IMR-90 (cell line): ENCODE data around the gene WDR90. TPM values are rescaled to one million over a fixed set of nuclear protein-coding genes. Genes with fewer than 3 reads are reported as not detected.

Experiments used
- ATAC-seq: fragments of 200-7000 bp; cut with Tn5 transposase; 2 replicates; pipeline ENCODE4 v1.9.1; 2020; ENCODE audit warnings: low read depth, mild to moderate bottlenecking, moderate library complexity
- BruUV-seq: library from RNA; stranded (reverse); fragments of 400-500 nt; replicated peaks from 2 replicates; lab custom pipeline; 2021; lab: Mats Ljungman, UMichigan
- CTCF ChIA-PET: fragments of 300-600 bp; formaldehyde crosslinking; extraction: SDS; loops from one replicate; lab custom pipeline; 2021; ENCODE audit warnings: antibody characterized with exemption; lab: Yijun Ruan, JAX
- POLR2A ChIA-PET: fragments of 300-600 bp; sonication (Branson Sonifier 250); formaldehyde crosslinking; loops from one replicate; lab custom pipeline; 2022; ENCODE audit warnings: antibody characterized with exemption; ENCODE audit not compliant: unreplicated experiment; lab: Charles Lee
- DNase-seq: peaks from one replicate; pipeline ENCODE4 v3.0.0; 2013
- H2AFZ ChIP-seq: replicated peaks from 2 replicates; pipeline ENCODE3; 2013; ENCODE audit warnings: low read length, mild to moderate bottlenecking; ENCODE audit not compliant: poor library complexity
- H2AK5ac ChIP-seq: 2 replicates; pipeline ENCODE4 v1.6.1; 2013; ENCODE audit warnings: low read depth, low read length, inconsistent platforms
- H2AK9ac ChIP-seq: replicated peaks from 2 replicates; pipeline ENCODE3; 2013; ENCODE audit warnings: mild to moderate bottlenecking, low read depth, low read length, moderate library complexity; ENCODE audit not compliant: poor library complexity
- H2BK120ac ChIP-seq: 2 replicates; pipeline ENCODE4 v1.6.1; 2013; ENCODE audit warnings: low read depth, low read length, inconsistent platforms
- H2BK15ac ChIP-seq: 3 replicates; pipeline ENCODE4 v1.6.1; 2013; ENCODE audit warnings: low read depth, low read length, inconsistent platforms
- H2BK20ac ChIP-seq: 2 replicates; pipeline ENCODE4 v1.6.1; 2013; ENCODE audit warnings: low read depth, mild to moderate bottlenecking, inconsistent platforms, low read length, moderate library complexity
- H2BK5ac ChIP-seq: 2 replicates; pipeline ENCODE4 v1.6.1; 2013; ENCODE audit warnings: mild to moderate bottlenecking, low read depth, low read length, inconsistent platforms; ENCODE audit not compliant: poor library complexity, severe bottlenecking
- H3K14ac ChIP-seq: replicated peaks from 2 replicates; pipeline ENCODE4 v1.6.1; 2013; ENCODE audit warnings: low read depth, low read length, inconsistent platforms
- H3K18ac ChIP-seq: 2 replicates; pipeline ENCODE4 v1.6.1; 2013; ENCODE audit warnings: low read depth, low read length, control low read depth
- H3K23ac ChIP-seq: 2 replicates; pipeline ENCODE4 v1.6.1; 2013; ENCODE audit warnings: low read depth, low read length, inconsistent platforms
- H3K27ac ChIP-seq: 2 replicates; pipeline ENCODE4 v1.5.1; 2013; ENCODE audit warnings: mild to moderate bottlenecking, control low read depth, low read length; ENCODE audit not compliant: insufficient read depth
- H3K27me3 ChIP-seq: 2 replicates; pipeline ENCODE4 v1.6.1; 2013; ENCODE audit warnings: low read length; ENCODE audit not compliant: control insufficient read depth, insufficient read depth
- H3K36me3 ChIP-seq: 2 replicates; pipeline ENCODE4 v1.6.1; 2013; ENCODE audit warnings: low read length, mixed read lengths; ENCODE audit not compliant: control insufficient read depth, insufficient read depth
- H3K4ac ChIP-seq: 2 replicates; pipeline ENCODE4 v1.6.1; 2013; ENCODE audit warnings: low read depth, low read length, inconsistent platforms
- H3K4me1 ChIP-seq: 2 replicates; pipeline ENCODE4 v1.6.1; 2013; ENCODE audit warnings: low read length, mixed read lengths; ENCODE audit not compliant: control insufficient read depth, insufficient read depth
- H3K4me2 ChIP-seq: 2 replicates; pipeline ENCODE4 v1.6.1; 2013; ENCODE audit warnings: low read depth, mild to moderate bottlenecking, control low read depth, low read length, moderate library complexity
- H3K4me3 ChIP-seq: 2 replicates; pipeline ENCODE4 v1.5.1; 2013; ENCODE audit warnings: low read depth, mild to moderate bottlenecking, control low read depth, low read length, moderate library complexity; ENCODE audit not compliant: insufficient read depth
- H3K56ac ChIP-seq: 2 replicates; pipeline ENCODE4 v1.6.1; 2013; ENCODE audit warnings: low read length, inconsistent platforms; ENCODE audit not compliant: insufficient read depth; ENCODE audit errors: extremely low read depth
- H3K79me1 ChIP-seq, 2 experiments: 2 replicates each; pipeline ENCODE4 v1.6.1; 2013; ENCODE audit warnings: low read length in 2 of 2, inconsistent platforms in 1 of 2, low read depth in 1 of 2
- H3K9ac ChIP-seq: 2 replicates; pipeline ENCODE4 v1.6.1; 2013; ENCODE audit warnings: low read depth, low read length, control low read depth
- H3K9me1 ChIP-seq: 2 replicates; pipeline ENCODE4 v1.6.1; 2013; ENCODE audit warnings: low read length, inconsistent platforms; ENCODE audit not compliant: insufficient read depth
- H3K9me3 ChIP-seq: 2 replicates; pipeline ENCODE4 v1.6.1; 2013; ENCODE audit warnings: low read length; ENCODE audit not compliant: control insufficient read depth, insufficient read depth
- H4K20me1 ChIP-seq: 2 replicates; pipeline ENCODE4 v1.6.1; 2013; ENCODE audit warnings: low read length, inconsistent platforms; ENCODE audit not compliant: insufficient read depth
- H4K5ac ChIP-seq: 2 replicates; pipeline ENCODE4 v1.6.1; 2013; ENCODE audit warnings: mild to moderate bottlenecking, low read depth, low read length, control low read depth
- H4K8ac ChIP-seq, 2 experiments: 2 replicates each; pipeline ENCODE4 v1.6.1; 2013; ENCODE audit warnings: low read depth in 2 of 2, low read length in 2 of 2, control low read depth in 1 of 2, inconsistent platforms in 1 of 2
- H4K91ac ChIP-seq: 2 replicates; pipeline ENCODE4 v1.6.1; 2013; ENCODE audit warnings: low read depth, low read length, inconsistent platforms; ENCODE audit not compliant: insufficient read depth
- MAFK ChIP-seq: IDR thresholded peaks from 2 replicates; pipeline ENCODE4 v1.6.1; 2012; ENCODE audit warnings: low read depth, low read length, improper control_type of control experiment
- MAZ ChIP-seq: IDR thresholded peaks from 2 replicates; pipeline ENCODE4 v1.6.1; 2012; ENCODE audit warnings: low read depth, mild to moderate bottlenecking, low read length, improper control_type of control experiment, moderate library complexity, borderline replicate concordance
- NFE2L2 ChIP-seq: fragments of 150-350 bp; IDR thresholded peaks from 2 replicates; pipeline ENCODE4 v1.6.1; 2016; ENCODE audit warnings: low read depth, mild to moderate bottlenecking, low read length
- POLR2A ChIP-seq: IDR thresholded peaks from 2 replicates; pipeline ENCODE4 v1.6.1; 2012; ENCODE audit warnings: mild to moderate bottlenecking, low read depth, low read length
- RCOR1 ChIP-seq: IDR thresholded peaks from 2 replicates; pipeline ENCODE4 v1.6.1; 2012; ENCODE audit warnings: mild to moderate bottlenecking, low read length, improper control_type of control experiment; ENCODE audit not compliant: insufficient replicate concordance
- SMC3 ChIP-seq: fragments of 150-350 bp; IDR thresholded peaks from 2 replicates; pipeline ENCODE4 v1.6.1; 2016; ENCODE audit warnings: low read depth, mild to moderate bottlenecking, antibody characterized with exemption, low read length, moderate library complexity
- WGBS, 2 experiments: methylation state at CpG; one replicate each; pipeline versions ENCODE4 v1.1.5 to v1.1.7; 2013; ENCODE audit warnings: missing lambda C conversion rate in 2 of 2; ENCODE audit not compliant: insufficient read length in 1 of 2; ENCODE audit errors: extremely low coverage in 2 of 2; 5-methylcytosine and 5-hydroxymethylcytosine counted together
- dilution Hi-C: fragments of 300-500 bp; cut with HindIII; formaldehyde crosslinking; loops from one replicate; pipeline ENCODE4 v1.14.3; 2018; ENCODE audit warnings: low sequenced_read_pairs; ENCODE audit not compliant: unreplicated experiment
- in situ Hi-C: fragments of 300-500 bp; cut with MboI; formaldehyde crosslinking; loops from 3 replicates; pipeline ENCODE4 v1.14.3; 2019; ENCODE audit warnings: low sequenced_read_pairs, inconsistent platforms, mixed read lengths
- intact Hi-C: fragments of 100-400 bp; cut with micrococcal nuclease; formaldehyde crosslinking; loops from 2 replicates; pipeline ENCODE4 v1.10.0; 2022
- polyA plus RNA-seq, 3 experiments: library from polyadenylated mRNA; depleted of rRNA; stranded (reverse); fragments of >200 nt; gene quantifications; 2 replicates each; pipeline ENCODE4 v1.2.3, GENCODE V29; 2012; ENCODE audit warnings: low replicate concordance in 1 of 3
- total RNA-seq: library from RNA; depleted of rRNA; stranded (reverse); fragments of >200 nt; gene quantifications from 2 replicates; pipeline ENCODE4 v1.2.3, GENCODE V29; 2012
- TF ChIP-seq, protein P1 (sequence below): fragments of 150-350 bp; IDR thresholded peaks from 2 replicates; pipeline ENCODE4 v1.6.1; 2017; ENCODE audit warnings: mild to moderate bottlenecking, antibody characterized with exemption, low read length, low read depth

Gene WDR90
- total and polyA plus RNA-seq, 2 of the 4 experiments (the other 2 are of a cell fraction) = 1.4 to 18.7 TPM

DNA sequence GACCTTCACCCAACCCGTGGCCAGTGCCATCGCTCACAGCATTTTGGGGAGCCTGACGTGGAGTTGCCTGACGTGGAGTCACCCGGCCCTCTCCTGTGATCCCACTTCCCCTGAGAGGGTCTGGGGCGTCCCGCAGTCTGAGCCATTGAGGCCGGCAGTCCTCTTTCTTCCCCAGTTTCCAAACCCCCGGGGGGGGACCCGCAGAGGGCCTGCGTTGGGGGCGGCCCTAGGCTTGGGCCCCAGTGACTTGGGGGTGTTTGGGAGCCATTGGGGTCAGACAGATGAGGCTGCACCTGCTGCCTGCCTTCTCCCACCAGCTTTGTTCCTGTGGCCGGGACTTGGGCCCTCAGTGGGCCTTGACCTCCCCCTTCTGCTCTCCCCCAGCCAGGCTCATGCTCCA, 20.5 kb downstream of the WDR90 start:
- no peak overlapping the region for H3K27ac ChIP-seq
- H2AK9ac ChIP-seq = peak overlapping the region; percentile 55
- intact Hi-C loops (no loop called here), dilution Hi-C loops (no loop called here), in situ Hi-C loops (no loop called here)
- H3K4me1 ChIP-seq = peaks cover 6% of the 10 kb centered on the region
- H2BK5ac ChIP-seq = no peak overlapping the region
- WGBS, 2 experiments = 100% methylated on average over 5 of the region's 13 CpGs; no CpG with 5 or more reads in 1 of the 2 experiments
- H3K9me3 ChIP-seq = no peaks in the 10 kb centered on the region
- H3K4ac ChIP-seq = no peak overlapping the region
- peaks cover 22% of the 10 kb centered on the region for H4K20me1 ChIP-seq
- H4K91ac ChIP-seq = no peak overlapping the region
- POLR2A ChIA-PET = no interaction called here
- H3K23ac ChIP-seq = no peak overlapping the region
- no peak overlapping the region for H3K18ac ChIP-seq
- DNase-seq (no peak), ATAC-seq (no peak)
- CTCF ChIA-PET = no interaction called here
- H3K4me3 ChIP-seq = peak overlapping the region; percentile 68; the same call in 1 of the 2 replicates
- peaks cover 47% of the 10 kb centered on the region for H3K36me3 ChIP-seq
- no peak overlapping the region for H2BK20ac ChIP-seq
- peak overlapping the region; percentile 93; the same call in 1 of the 2 replicates for H3K4me2 ChIP-seq
- H3K79me1 ChIP-seq = peaks cover 0 to 29% of the 10 kb centered on the region in 2 experiments; a peak in 1 of 4 replicates
- H3K9ac ChIP-seq = no peak overlapping the region
- no peak overlapping the region for H3K14ac ChIP-seq
- BruUV-seq = no TSS peak
- TF ChIP-seq POLR2A (no peak), RCOR1 (no peak), SMC3 (no peak), NFE2L2 (no peak), MAZ (no peak), MAFK (no peak)
- TF ChIP-seq, protein P1, sequence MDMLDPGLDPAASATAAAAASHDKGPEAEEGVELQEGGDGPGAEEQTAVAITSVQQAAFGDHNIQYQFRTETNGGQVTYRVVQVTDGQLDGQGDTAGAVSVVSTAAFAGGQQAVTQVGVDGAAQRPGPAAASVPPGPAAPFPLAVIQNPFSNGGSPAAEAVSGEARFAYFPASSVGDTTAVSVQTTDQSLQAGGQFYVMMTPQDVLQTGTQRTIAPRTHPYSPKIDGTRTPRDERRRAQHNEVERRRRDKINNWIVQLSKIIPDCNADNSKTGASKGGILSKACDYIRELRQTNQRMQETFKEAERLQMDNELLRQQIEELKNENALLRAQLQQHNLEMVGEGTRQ = no peak
- no peak overlapping the region for H2BK120ac ChIP-seq
- H2AK5ac ChIP-seq = no peak overlapping the region
- H2BK15ac ChIP-seq = no peak overlapping the region
- H3K27me3 ChIP-seq = no peaks in the 10 kb centered on the region
- no peak overlapping the region for H2AFZ ChIP-seq
- H3K56ac ChIP-seq = no peak overlapping the region
- H4K8ac ChIP-seq = no peak overlapping the region
- H3K9me1 ChIP-seq = peaks cover 6% of the 10 kb centered on the region
- no peak overlapping the region for H4K5ac ChIP-seq
